ENCODE measurements around the gene MBD3L4. TPM values are rescaled to one million over a fixed set of nuclear protein-coding genes. Genes with fewer than 3 reads are reported as not detected.
"Not testable (repeated sequence)": the region's sequence is repeated elsewhere in the genome, so short reads cannot be mapped to it uniquely, and the experiment has no call there.

MBD3L4 gene
- polyA plus RNA-seq, 1 donor, result not detected

GRCh38 chr19:7049021-7049420 lies 9.0 kb upstream of the MBD3L4 start, which contains the start of gene MBD3L2:
TSS of gene MBD3L2 (plus strand) at chr19:7049321. CDS start at chr19:7049374, 53 bp downstream.
- DNase-seq, result not testable (repeated sequence)

- not testable (repeated sequence) for DNase-seq
These were observed 1.6 kb upstream of the MBD3L4 start for GRCh38 chr19:7041563-7041962.

- DNase-seq, result not testable (repeated sequence)
These were observed 9.7 kb downstream of the MBD3L4 start, which contains the start of gene MBD3L5 for GRCh38 chr19:7030278-7030677. TSS of gene MBD3L5 (plus strand) at chr19:7030578. CDS start at chr19:7030612, 34 bp downstream.

- DNase-seq, result not testable (repeated sequence)
These were observed 11.2 kb downstream of the MBD3L4 start for GRCh38 chr19:7028790-7029189.

- not testable (repeated sequence) for DNase-seq
These were observed 18.6 kb downstream of the MBD3L4 start, which contains the start of gene MBD3L2B for GRCh38 chr19:7021331-7021730. TSS of gene MBD3L2B (minus strand) at chr19:7021431. CDS start at chr19:7021397, 34 bp downstream.

- no peak for DNase-seq
These were observed 21.2 kb downstream of the MBD3L4 start for GRCh38 chr19:7018828-7019227.

GRCh38 chr19:7013678-7014077 lies 26.3 kb downstream of the MBD3L4 start:
- DNase-seq, result no peak

GRCh38 chr19:7010722-7011593 lies 29.0 kb downstream of the MBD3L4 start:
- no peak for DNase-seq

GRCh38 chr19:7007859-7008258 lies 32.1 kb downstream of the MBD3L4 start:
- no peak for DNase-seq

- DNase-seq, result no peak
These were observed 33.8 kb downstream of the MBD3L4 start for GRCh38 chr19:7006135-7006704.

- DNase-seq, result peak; percentile 34
These were observed 35.6 kb downstream of the MBD3L4 start for GRCh38 chr19:7004313-7004931.

- no peak for DNase-seq
These were observed 39.2 kb downstream of the MBD3L4 start for GRCh38 chr19:7000816-7001215.

GRCh38 chr19:7000333-7000732 lies 39.6 kb downstream of the MBD3L4 start:
- DNase-seq, result no peak

- no peak for DNase-seq
These were observed 40.0 kb downstream of the MBD3L4 start for GRCh38 chr19:6999933-7000332.

- DNase-seq, result no peak
These were observed 42.1 kb downstream of the MBD3L4 start for GRCh38 chr19:6997679-6998445.

- DNase-seq, result no peak
These were observed 43.2 kb downstream of the MBD3L4 start for GRCh38 chr19:6996810-6997209.

- no peak for DNase-seq
These were observed 44.9 kb downstream of the MBD3L4 start for GRCh38 chr19:6995054-6995453.

- no peak for DNase-seq
These were observed 51.7 kb downstream of the MBD3L4 start for GRCh38 chr19:6988257-6988656.

GRCh38 chr19:6987850-6988249 lies 52.1 kb downstream of the MBD3L4 start:
- no peak for DNase-seq
